Measurements from ENCODE around the gene PHLDA2. TPM values are rescaled to one million over a fixed set of nuclear protein-coding genes. Genes with fewer than 3 reads are reported as not detected.

PHLDA2 gene
- total and polyA plus RNA-seq, 2 donors (not counting 3 experiments of a cell fraction or from before 2014, with no cell fraction given): 38.5 to 44.5 TPM

DNA sequence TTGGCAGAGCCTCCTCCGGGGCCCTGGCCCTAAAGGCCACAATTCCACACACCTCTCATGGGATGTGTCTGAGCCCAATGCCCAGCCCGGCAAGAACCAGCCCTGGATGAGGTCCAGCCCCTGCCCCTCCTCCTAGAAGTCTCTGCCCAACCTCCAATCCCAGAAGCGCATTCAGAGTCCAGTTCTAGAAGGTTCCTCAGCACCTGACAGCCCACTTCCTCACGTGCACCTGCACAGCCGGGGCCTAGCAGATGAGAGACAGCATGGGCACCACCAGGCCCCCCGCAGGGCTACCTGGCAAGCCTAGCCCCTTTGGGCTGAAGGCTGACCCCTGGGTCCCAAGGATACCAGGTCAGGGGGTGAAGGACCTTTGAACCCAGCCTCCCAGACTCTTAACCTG lies 32.2 kb downstream of the PHLDA2 start:
- Histone ChIP-seq H3K27ac (ENCODE audit: insufficient read depth, low read depth, low read length) (no peak overlapping the region), H3K36me3 (ENCODE audit: control insufficient read depth in 2 of 2, extremely low read depth in 1 of 2, insufficient read depth in 2 of 2, low read length in 2 of 2) (no peaks in the 10 kb centered on the region), H3K9ac (replicated peaks; ENCODE audit: extremely low read depth, insufficient read depth, low read length) (no peak overlapping the region), H3K4me1 (ENCODE audit: control insufficient read depth, extremely low read depth, insufficient read depth, low read length) (peaks cover 28% of the 10 kb centered on the region), H3K9me1 (replicated peaks; ENCODE audit: control insufficient read depth, extremely low read depth, insufficient read depth, low read length) (no peaks in the 10 kb centered on the region), H3K4me3 (replicated peaks in 1 of 3; ENCODE audit: insufficient read depth in 1 of 3, low read depth in 1 of 3, low read length in 3 of 3) (no peak overlapping the region), H3K9me3 (replicated peaks; ENCODE audit: control insufficient read depth, insufficient read depth, low read length) (no peaks in the 10 kb centered on the region), H3K27me3 (ENCODE audit: control insufficient read depth in 2 of 2, insufficient read depth in 2 of 2, low read length in 2 of 2) (no peaks in the 10 kb centered on the region), H2AFZ (ENCODE audit: low read depth, low read length) (no peak overlapping the region), H3K79me2 (ENCODE audit: control insufficient read depth, insufficient read depth, low read length) (no peaks in the 10 kb centered on the region), H4K20me1 (replicated peaks; ENCODE audit: control insufficient read depth, extremely low read depth, insufficient read depth, low read length) (no peaks in the 10 kb centered on the region), H3K4me2 (ENCODE audit: insufficient read depth, low read length) (no peak overlapping the region)
- no peak for TF ChIP-seq EZH2 (IDR thresholded peaks at IDR 0.05; ENCODE audit: borderline replicate concordance, low read depth, low read length, severe bottlenecking)
- no peak for TF ChIP-seq CTCF (IDR thresholded peaks at IDR 0.05; ENCODE audit: extremely low read depth in 1 of 2, insufficient read depth in 1 of 2, low read depth in 1 of 2, low read length in 2 of 2)
- no peak for TF ChIP-seq POLR2AphosphoS5 (IDR thresholded peaks at IDR 0.05; ENCODE audit: insufficient read depth, low read depth, low read length)
- TF ChIP-seq MYC (IDR thresholded peaks at IDR 0.05; ENCODE audit: low read depth, low read length): no peak
- TF ChIP-seq FOS (IDR thresholded peaks at IDR 0.05; ENCODE audit: borderline replicate concordance, insufficient read depth, low read length): no peak
- TF ChIP-seq POLR2A (IDR thresholded peaks at IDR 0.05; ENCODE audit: low read depth, low read length): no peak
- TF ChIP-seq GATA2 (IDR thresholded peaks at IDR 0.05; ENCODE audit: insufficient read depth, insufficient read length, low read depth, low read length): no peak
- no peak for TF ChIP-seq MAX (IDR thresholded peaks at IDR 0.05; ENCODE audit: insufficient read depth, insufficient read length)
- no peak for TF ChIP-seq JUN (IDR thresholded peaks at IDR 0.05; ENCODE audit: borderline replicate concordance, insufficient read depth, insufficient read length, low read depth)
- FAIRE-seq: no peak
- DNase-seq (ENCODE audit: low read depth, low spot score): no peak
- dilution Hi-C loops (cut with MboI; ENCODE audit: extremely low pct_ligation_motif_present, low sequenced_read_pairs): no loop called here
- POLR2A ChIA-PET: no interaction called here
- no TSS peak for BruUV-seq (replicated peaks)
- intact Hi-C loops (cut with micrococcal nuclease): no loop called here
- CTCF ChIA-PET: no interaction called here

Measured in endothelial cell of umbilical vein (primary cell).